Renal cortical epithelial cell (primary cell): ENCODE results near the gene SKP1. TPM values are rescaled to one million over a fixed set of nuclear protein-coding genes. Genes with fewer than 3 reads are reported as not detected.
"Not testable (repeated sequence)": the region's sequence is repeated elsewhere in the genome, so short reads cannot be mapped to it uniquely, and the experiment has no call there.

ENCODE experiments used
- DNase-seq: peaks from one replicate; pipeline ENCODE4 v3.0.0-alpha.2; 2011; ENCODE audit warnings: low read depth
- total RNA-seq: library from RNA; depleted of rRNA; stranded (reverse); fragments of >200 nt; gene quantifications from 2 replicates; pipeline ENCODE4 v1.2.3, GENCODE V29; 2014

Gene SKP1
- total RNA-seq: 254 and 668 TPM in 2 replicates

DNA sequence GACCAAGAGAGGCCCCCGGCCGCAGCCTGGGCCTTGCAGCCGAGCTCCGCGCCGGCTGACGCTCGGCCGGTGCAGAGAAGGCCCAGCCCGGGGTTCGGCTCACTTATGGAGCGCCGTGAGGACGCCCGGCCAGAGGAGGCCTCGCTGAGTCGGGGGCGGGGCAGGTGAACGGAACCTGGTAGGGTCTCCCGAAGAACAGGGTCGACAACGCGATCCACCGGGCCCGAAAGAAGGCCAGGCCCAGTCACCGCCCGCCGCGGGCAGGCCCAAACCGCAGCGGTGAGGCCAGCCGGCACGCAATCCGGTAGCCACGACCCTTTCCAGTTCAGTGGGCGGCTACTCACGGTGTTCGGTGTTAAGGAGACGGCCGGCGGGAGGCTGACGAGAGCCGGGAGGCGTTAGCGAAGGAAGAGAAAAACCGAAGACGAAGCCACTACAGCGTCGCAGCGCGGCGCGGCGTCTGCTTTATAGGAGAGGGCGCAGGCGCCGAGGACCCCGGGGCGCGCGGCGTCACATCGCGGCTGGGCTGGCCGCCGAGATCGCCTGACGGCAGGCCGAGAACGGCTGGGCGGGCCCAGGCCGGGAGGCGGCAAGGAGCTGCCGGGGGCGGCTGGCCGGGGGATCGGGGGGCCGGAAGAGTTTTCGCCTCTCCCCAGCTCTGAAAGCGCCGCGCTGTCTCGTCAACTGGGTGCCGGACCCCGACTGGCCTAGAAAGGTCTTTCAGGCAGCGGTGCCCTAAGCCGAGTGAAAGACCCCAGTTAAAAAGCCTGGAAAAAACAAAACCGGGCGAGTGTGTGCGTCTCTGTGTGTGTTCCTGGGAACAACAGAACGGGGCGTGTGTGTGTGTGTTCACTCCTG lies at the start of gene SKP1:
TSS of gene SKP1 (minus strand) at position 440 of the 858 bp plus-strand sequence. CDS start 2,928 bp downstream, outside the sequence.
- DNase-seq: peak; percentile 49

DNA sequence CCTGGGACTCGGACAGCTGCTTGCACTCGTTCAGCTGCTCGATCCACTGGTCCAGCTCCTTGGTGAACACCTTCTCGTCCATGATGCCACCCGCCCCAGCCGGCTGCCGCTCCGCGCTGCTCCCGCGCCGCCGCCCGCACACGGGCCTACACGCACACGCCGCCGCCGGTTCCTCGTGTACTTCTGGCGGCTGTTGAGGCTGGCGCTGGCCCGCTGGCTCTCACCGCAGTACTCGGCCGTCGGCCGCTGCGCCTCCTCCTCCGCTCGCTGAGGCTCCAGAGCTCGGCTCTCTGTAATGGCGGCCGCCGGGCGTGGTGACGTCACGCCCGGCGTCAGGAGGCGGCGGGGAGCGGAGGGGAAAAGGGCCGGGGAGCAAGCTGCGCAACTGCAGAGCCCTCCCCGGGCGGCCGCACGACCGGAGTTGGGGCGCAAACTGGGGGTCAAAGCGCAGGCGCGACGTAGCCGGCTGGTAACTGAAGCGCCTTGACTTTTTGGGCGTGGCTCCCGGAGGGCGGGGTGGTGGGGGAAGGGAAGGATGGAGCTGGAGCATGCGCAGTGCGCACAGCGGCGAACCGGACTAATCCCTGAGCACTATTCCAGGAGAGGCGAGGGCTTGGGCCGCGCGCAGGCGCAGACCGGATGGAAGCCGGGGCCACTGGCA lies 49.2 kb upstream of the SKP1 start, which contains the start of gene PPP2CA:
TSS of gene PPP2CA (minus strand) at position 294 of the 661 bp plus-strand sequence. CDS start at position 82, 212 bp downstream.
- DNase-seq: peak; percentile 94

DNA sequence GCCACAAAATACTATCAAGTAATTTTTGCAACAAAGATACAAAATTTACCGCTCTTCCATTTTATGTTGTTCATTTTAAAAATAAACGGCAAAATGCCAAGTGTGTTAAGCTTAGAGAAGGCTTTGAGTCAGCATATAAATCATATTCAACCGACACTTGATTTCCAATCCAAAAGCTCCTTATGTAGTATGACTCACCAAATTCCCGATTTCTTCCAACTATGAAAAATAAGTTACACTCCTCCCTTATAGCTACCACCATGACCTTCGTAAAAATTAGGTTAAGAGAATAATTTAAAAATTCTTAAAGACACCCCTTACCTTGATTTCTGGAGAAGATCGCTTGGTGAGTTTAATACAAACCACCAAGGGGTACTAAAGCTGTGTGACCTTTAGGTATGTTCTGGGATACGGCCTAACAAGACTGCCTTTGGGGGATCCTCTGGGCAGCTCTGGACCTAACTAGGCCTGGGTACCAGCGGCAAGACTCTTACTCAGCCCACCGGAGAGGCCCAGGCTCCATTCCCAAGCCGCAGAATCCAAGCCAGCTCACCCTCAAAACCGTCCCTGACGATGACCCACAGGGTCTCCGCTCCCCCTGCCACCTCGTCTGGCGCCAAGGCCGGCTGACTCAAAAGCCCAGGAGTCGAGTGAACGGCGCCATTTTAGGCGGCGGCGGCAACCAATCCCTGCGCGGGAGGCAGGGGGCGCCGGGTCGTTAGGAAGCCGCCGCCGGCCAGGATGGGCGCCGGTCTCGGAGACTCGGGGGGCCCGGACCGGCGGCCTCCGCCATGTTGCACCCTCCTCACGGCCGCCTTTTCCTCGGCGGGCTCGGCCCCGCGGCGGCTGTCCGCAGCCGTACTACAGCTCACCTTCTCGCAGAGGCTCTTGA lies 48.4 kb upstream of the SKP1 start:
- DNase-seq: peak; percentile 49

DNA sequence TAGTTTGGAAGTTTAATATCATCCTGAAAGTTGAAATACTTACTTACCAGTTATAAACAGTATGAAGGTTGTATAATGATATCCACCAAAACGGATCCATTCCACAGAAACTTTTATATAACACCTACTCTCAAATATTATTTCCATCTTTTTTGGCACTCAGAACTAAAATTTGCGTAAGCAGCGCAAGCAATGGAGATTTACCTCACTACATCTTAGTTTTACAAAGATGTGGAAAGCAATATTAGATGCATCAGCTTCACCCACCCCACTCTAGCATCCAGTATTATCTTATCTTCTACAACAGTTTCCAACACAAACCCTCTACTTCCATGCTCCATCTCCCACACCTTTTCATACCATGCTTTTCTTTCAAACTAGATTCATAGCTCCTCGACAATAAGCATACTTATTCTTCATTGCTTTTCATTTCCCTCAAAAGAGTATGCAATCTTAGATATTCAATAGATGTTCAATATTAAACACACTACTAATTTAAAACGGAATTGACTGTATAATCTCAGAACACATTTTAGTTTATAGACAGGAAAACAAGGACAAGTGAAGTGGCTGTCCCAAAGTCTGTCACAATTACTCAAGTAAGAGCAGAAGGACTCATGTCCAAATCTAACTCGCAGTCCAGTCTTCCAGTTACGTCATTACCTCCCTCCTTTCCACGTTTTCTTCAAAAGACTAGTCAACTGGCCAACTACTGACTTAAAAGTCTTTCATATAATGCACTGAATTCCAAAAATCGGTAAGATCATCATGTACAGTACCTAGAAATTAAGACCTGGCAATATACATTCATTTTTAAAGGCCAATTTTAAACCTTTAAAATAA lies 46.9 kb upstream of the SKP1 start:
- DNase-seq: peak; percentile 23

DNA sequence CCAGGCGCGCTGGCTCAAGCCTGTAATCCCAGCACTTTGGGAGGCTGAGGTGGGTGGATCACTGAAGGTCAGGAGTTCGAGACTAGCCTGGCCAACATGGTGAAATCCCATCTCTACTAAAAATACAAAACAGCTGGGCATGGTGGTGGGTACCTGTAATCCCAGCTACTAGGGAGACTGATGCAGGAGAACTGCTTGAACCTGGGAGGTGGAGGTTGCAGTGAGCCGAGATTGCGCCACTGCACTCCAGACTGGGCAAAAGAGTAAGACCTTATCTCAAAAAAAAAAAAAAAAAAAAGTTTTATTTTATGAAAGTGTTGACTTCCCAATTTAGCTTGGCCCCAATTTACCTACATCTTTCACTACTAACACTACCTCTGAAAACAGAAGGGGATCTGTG lies 44.9 kb upstream of the SKP1 start:
- not testable (repeated sequence) for DNase-seq

DNA sequence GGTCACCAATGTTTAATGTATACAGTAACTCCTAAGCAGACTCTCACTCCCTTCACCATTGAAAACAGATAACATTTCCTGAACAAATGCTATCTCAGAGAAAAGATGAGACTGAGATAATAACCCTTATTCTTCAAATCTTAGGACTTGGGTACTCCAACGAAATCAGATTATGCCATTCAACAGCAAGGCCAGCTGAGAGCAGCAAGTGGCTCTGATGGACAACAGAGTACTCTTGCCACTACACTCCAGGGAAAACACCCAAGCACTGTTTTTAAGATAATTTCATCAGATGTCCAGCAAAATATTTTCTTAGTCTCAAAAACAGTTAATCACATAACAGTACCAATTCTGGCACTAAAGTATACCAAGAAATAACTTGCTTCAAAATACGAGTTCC lies 39.0 kb upstream of the SKP1 start:
- no peak for DNase-seq

DNA sequence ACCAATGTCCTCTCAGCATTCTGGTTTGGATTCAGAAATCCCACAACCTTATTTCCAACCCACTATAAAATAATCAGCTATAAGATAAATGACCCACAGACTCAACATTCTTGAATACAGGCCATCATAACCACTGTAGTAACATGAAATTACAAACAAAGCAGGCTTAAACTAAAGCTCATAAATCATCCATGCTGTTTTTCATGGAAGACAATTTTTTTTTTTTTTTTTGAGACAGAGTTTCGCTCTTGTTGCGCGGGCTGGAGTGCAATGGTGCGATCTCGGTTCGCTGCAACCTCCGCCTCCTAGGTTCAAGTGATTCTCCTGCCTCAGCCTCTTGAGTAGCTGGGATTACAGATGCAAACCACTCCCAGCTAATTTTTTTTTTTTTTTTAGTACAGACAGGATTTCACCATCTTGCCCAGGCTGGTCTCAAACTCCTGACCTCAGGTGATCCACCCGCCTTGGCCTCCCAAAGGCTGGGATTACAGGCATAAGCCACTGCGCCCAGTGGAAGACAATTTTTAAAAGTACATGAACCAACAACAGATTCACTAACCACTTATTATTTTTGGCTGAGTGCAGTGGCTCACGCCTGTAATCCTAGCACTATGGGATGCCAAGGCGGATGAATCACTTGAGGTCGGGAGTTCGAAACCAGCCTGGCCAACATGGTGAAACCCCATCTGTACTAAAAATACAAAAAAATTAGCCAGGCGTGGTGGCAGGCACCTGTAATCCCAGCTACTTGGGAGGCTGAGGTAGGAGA lies 34.7 kb upstream of the SKP1 start:
- DNase-seq: not testable (repeated sequence)

DNA sequence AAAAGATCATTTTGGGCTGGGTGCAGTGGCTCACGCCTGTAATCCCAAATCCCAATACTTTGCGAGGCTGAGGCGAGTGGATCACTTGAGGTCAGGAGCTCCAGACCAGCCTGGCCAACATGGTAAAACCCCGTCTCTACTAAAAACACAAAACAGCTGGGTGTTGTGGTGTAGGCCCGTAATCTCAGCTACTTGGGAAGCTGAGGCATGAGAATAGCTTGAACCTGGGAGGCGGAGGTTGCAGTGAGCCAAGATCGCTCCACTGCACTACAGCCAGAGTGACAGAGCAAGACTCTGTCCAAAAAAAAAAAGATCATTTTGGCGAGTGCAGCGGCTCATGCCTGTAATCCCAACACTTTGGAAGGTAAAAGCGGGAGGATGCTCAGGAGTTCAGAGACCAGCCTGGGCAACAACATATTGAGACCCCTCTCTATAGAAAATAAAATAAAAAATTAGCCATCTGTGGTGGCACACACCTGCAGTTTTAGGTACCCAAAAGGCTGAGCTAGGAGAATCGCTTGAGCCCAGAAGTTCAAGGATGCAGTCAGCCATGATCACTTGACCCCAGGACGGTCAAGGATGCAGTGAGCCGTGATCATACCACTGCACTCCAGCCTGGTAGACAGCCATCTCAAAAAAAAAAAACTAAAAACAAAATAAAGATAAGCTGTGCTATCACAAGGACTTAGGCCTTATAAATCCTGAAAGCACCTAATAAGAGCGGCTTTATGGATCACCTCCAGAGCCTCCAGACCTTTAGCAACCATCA lies 32.9 kb upstream of the SKP1 start:
- DNase-seq: no peak

DNA sequence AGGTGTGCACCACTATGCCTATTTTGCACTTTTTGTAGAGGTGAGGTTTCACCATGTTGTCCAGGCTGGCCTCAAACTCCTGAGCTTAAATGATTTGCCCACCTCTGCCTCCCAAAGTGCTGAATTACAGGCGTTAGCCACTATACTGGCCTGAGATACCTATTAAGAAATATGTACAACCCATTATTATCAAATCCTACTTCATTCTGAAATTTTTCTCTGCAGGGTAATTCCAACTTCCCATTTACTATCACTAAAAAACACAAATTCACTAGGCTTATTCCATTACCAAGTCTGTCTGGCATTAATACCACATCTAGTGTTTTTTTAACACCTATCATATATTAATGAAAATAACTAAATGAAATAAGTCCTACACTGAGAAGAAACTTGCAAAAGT lies 30.9 kb upstream of the SKP1 start:
- no peak for DNase-seq

DNA sequence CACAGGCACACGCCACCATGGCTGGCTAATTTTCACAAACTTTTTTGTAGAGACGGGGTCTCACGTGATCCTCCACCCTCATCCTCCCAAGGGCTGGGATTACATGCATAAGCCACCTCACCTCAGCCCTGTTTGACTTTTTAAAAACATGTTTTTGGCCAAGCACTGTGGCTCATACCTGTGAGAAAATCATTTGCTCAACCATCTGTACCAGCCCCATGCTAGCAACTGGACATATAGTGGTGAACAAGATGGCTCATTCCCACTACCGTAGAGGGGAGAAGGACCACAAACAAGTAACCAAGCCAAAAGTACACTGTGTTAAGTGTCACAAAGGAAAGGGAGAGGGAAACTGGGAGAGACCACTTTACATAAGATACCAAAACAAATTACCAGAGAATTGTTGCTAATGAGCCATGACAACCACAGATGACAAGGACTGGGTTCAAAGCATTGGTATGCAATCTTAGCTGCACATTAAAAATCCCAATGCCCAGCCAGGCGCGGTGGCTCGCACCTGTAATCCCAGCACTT lies 29.9 kb upstream of the SKP1 start:
- DNase-seq: peak; percentile 57

DNA sequence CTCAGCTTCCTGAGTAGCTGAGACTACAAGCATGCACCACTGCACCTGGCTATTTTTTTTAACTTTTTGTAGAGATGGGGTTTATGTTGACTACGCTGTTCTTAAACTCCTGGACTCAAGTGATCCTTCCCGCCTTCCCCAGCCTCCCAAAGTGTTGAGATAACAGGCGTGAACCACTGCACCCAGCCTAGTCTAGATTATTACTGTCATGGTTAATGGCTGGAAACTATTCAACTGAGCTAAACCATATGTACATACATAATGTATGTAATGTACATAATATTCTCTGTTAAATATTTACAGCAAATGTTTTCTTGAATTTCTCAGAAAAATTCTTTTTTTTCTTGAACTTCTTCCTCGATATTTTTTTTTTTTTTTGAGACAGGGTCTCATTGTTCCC lies 27.8 kb upstream of the SKP1 start:
- no peak for DNase-seq

DNA sequence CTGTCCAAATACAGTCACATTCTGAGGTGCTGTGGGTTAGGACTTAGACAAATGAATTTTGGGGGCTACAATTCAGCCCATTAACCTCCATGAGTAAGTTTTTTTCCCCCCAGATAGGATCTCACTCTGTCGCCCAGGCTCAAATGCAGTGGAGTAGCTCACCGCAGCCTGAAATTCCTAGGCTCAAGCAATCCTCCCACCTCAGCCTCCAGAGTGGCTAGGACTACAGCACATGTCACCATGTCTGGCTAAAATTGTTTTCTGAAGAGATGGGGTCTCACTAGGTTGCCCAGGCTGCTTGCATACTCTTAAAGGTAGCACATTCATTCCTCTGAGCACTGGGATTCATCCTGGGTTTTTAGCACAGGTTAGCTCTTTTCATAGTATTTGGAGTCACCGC lies 26.9 kb upstream of the SKP1 start:
- DNase-seq: no peak

DNA sequence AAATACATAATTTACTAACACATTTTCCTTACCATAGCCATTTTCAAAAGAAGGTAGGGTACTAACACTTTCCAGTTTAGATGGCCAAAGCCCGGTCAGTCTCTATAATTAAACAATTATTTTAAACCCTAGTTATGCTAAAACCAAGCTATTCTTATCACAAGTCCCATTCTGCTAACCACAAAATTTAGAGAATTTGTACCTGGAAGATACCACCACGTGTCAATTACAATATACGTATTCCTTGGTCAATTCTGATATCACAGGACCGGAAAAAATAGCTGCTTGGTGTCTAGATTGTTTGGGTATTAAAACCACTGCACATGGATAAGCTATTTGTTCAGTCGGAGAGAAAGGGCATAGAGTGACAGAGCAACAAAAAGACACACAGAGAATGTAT lies 18.9 kb upstream of the SKP1 start:
- no peak for DNase-seq

DNA sequence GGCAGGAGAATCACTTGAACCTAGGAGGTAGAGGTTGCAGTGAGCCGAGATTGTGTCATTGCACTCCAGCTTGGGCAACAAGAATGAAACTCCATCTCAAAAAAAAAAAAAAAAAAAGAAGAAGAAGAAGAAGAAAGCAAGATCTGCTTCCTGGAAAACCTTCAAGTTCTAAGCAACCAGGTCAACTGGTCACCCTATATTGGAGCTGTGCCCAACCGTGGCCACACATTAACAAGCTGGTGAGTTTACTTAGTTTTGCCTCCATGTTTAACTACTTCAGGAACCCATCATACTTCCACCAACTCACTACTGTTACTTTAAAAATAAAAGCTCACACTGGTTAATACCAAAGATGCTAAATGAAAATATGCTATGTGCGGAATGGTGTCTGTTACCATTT lies 12.3 kb upstream of the SKP1 start:
- peak; percentile 68 for DNase-seq

DNA sequence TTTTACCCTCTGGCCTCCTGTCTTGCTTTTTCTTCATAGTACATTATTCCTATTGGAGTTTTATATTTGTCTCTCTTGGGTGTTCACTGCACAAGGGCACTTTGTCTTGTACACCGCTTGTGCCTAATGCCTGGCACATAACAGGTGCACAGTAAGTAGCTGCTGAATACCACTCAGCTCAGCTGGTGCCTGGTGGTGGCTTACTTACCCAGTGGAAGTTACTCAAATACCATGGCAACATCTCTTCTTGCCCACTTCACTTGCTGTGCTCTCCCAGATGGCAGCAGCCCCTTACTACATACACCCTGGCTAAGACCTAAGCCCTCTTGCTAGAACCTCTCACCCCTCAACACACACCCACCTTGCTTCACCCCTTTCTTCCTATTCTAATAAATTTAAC lies 11.3 kb upstream of the SKP1 start:
- DNase-seq: no peak

DNA sequence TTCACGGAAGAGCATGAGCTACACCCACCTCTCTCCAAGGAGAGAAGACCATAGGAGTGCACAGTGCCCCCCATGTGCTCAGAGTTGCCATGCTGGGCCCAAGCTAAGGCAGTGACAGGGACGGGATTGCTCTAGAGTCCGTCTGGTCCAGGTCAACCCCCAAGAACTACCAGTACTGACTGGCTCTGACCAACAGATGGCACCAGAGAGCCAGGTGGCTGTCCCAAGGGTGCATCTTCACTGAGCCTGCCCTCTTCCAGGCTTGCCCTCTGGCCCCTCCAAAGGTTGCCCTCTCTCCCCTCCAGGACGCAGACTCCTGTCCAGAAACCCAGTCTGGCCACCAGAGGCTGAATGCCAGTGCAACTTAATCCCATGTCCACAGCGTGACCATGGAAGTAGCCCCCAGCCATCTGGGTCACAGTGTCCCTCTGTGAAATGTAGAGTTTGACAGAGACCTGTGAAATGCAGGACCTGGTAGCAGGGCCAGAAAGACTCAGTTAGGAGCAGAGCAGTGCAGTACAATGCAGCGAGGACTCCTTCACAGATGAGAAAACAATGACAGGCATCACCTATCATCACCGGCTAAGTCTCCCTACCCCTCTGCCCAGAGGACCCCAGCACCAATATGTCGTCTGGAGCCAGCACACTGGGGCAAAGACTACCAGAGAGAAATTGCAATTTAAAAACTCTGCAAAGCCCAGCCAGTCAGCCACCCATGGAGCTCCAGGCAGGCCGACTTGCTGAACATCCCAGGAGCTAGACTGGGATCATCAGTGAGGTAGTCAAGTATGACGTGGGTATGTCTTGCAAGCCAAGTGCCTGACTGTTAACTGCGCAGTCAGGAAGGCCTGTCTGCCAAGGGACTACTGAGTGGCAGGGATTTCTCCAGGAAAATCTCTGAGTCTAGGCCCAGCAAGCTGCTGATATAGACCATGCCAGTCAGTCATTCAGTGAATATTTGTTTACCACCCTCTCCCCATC lies 7.7 kb upstream of the SKP1 start:
- peak; percentile 58 for DNase-seq

DNA sequence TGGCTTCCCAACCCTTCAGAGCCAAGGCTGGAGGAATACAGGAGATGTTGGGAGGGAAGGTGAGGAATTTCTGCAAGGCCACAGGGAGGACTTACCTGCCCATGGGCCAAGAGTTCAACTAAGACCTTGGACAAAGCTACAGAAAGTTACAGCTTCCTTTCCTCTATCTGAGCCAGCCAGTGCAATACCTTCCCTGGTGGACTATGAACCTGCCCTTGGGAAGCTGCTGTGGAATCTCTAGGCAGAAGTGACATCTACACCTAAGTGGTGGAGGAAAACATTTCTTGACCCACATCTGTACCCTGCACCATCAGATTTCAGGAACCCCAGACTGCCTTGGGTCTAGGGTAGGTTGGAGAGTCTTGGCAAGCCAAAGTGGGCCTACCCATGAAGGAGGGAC lies 6.7 kb upstream of the SKP1 start:
- DNase-seq: no peak

DNA sequence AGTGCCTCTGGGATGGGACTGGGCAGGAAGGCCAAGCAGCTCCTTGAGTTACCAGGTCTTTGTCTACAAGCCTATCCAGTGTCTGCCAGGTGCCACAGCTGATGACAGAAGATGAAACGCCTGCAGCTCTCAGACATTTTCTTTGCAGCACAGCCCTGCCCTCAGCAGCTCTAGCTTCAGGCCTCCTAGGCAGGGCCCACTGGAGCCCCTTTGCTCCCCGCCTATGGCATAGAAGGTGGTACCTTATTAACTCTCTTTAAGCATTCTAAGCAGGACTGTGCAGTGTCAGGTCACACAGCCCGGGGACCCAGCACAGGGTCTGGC lies 1.3 kb upstream of the SKP1 start:
- DNase-seq: no peak
